ENCODE results near the gene TCEANC2.
"Not testable (repeated sequence)": the region's sequence is repeated elsewhere in the genome, so short reads cannot be mapped to it uniquely, and the experiment has no call there.

Gene TCEANC2

DNA sequence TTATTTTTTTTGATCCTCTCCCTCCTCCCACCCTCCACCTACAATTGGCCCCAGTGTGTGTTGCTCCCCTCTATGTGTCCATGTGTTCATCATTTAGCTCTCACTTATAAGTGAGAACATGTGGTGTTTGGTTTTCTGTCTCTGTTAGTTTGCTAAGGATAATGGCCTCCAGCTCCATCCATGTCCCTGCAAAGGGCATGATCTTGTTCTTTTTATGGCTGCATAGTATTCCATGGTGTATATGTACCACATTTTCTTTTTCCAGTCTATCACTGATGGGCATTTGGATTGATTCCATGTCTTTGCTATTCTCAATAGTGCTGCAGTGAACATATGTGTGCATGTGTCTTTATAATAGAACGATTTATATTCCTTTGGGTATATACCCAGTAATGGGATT lies 28.6 kb upstream of the TCEANC2 start:
- not testable (repeated sequence) for FAIRE-seq; DNase-seq (ENCODE audit: insufficient read length, low spot score)

DNA sequence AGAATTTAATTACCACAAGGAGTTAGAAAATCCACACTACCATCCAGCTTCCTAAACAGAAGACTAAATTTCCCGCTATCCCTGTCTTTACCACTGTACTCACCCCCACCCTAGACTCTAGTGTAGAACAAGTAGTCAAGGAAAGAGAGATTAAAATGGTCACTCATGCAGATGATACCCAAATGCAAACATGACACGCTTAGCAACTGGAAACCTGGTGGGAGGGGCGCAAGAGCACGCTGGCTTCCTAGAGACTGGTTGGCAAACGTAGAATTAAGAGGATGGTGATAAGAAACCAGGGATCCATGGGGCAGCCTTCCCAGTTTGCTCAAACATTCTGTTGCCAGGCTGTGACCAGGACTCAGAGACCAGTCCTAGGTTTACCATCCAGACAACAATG lies 25.6 kb upstream of the TCEANC2 start:
- FAIRE-seq (no peak), DNase-seq (ENCODE audit: insufficient read length, low spot score) (no peak)

DNA sequence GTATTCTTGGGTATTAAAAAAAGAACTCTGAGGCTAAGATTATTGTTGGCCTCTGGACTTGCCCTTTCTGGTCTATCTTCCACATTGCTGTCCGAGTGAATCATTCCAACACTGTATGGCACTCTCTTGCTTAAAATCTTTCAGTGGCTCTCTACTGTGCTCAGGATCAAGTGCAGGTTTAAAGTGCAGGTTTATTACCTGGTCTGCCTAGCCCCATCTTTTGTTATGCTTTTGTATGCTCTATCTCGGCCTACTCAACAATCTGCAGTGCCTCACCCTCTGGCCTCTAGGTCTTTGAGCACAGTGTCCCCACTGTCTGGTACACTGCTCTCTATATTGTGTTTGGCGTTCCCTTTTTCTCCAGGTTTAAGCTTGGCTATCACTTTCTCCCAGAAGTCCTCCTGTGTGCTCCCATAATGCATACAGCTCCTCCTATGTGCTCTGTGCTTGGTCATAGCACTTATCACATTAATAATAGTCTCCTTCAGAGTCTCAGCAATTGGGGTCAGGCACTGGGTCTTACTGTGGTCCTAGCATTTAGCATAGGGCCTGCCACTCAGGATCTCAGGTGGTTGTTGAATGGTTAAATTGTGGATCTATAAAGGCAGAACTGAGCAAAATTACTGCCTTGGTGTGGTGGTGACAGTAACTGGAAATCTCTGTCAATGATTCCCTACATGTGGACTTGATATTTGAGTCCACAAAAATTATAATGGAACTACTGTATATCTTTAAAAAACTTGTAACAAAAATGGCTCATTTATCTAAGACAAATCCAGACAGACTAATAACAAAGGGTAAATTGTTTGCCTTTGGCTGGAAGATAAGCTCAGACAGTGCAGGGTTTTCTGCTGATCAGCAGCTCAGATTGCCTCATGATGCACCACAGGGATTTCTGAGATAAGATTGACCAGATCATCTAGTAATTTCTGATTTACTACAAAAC lies 24.8 kb upstream of the TCEANC2 start:
- DNase-seq (ENCODE audit: insufficient read length, low spot score): no peak
- no peak for FAIRE-seq

DNA sequence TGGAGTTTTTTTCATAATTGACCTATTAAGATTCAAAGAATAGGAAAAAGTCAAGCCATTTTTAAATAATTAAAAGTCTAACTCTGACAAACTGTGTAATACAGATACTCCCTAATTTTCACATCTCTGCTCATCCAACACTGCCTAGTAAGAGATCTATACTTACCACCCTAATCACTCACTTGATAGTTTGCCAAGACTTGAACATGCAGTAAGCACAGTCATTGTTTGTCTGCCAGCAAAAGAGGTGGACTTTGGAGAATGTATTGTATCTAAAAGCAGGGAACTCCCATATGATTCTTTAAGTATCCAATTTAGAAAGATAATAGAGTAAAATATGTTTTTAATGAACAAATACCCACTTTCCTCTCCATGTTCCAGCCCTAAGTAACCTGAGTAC lies 15.9 kb upstream of the TCEANC2 start:
- no peak for FAIRE-seq

DNA sequence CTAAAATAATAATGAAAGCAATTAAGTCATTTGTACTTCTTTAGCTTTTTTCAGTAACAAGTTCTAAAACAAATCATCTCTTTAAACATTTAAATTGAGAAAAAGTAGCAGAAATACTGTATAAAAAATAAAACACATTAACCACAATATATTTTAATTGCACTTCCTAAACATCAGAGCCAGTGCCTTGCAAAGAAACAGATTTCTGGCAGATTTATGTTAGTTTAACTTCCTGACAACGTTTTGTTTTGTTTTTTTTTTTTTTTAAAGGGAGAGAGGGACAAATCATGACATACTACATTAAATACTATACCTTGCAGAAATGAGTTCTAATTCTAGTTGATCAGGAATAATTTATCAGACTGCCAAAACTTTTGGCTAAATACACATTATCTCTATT lies 11.6 kb upstream of the TCEANC2 start:
- DNase-seq (ENCODE audit: insufficient read length, low spot score) (no peak), FAIRE-seq (no peak)

More for the DNA sequence above, 15.9 kb upstream of the TCEANC2 start:
- DNase-seq (ENCODE audit: insufficient read length, low spot score): no peak

DNA sequence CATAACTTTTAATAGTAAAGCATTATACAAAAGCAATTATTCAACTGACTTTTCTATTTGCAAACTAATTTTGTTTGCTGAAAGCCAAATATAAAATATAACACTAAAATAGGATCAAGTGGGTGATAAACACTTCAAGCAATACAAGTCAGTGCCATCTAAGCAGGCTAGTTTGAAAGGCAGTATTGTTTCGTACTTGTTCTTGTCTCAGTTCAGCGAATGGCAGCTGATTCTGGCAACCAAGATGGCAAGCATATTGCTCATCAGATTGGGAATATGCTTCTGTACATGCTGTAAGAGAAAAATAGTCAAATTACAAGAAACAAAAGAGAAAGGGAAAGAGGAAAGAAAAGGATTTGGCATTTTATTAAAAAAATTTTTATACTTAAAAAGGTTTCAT lies 7.9 kb upstream of the TCEANC2 start:
- DNase-seq (ENCODE audit: insufficient read length, low spot score) (no peak), FAIRE-seq (no peak)

DNA sequence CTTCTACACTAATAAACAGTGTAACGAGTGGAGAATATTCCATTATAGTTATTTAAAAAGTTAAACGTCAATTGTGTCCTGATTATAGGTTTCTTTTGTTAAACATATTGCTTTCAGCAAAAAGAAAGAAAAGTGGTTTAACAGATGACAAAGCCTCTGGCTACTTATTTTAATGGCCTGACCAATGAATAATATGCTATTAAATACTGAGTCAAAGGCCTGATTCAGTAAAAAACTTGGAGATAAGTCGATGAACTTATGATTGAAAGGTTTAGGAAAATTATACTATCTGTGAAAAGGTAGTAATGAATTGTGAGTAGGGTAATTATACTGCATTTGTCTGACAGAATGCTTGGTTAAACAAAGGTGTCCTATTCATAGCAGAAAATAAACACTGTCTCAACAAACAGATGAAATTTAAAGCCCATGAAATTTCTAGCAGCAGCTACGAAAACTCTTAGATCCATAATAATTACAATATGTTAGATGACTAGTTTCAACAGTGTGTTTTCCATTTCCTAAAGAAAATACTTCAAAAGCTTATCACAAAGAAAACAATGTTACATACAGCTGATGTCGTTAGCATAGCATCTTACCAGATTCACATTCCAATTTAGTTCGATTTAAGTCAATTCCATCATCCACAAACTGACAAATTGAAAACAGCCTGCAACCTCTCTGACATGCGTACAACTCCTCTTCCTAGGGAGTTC lies 6.6 kb upstream of the TCEANC2 start:
- DNase-seq (ENCODE audit: insufficient read length, low spot score): no peak
- no peak for FAIRE-seq

DNA sequence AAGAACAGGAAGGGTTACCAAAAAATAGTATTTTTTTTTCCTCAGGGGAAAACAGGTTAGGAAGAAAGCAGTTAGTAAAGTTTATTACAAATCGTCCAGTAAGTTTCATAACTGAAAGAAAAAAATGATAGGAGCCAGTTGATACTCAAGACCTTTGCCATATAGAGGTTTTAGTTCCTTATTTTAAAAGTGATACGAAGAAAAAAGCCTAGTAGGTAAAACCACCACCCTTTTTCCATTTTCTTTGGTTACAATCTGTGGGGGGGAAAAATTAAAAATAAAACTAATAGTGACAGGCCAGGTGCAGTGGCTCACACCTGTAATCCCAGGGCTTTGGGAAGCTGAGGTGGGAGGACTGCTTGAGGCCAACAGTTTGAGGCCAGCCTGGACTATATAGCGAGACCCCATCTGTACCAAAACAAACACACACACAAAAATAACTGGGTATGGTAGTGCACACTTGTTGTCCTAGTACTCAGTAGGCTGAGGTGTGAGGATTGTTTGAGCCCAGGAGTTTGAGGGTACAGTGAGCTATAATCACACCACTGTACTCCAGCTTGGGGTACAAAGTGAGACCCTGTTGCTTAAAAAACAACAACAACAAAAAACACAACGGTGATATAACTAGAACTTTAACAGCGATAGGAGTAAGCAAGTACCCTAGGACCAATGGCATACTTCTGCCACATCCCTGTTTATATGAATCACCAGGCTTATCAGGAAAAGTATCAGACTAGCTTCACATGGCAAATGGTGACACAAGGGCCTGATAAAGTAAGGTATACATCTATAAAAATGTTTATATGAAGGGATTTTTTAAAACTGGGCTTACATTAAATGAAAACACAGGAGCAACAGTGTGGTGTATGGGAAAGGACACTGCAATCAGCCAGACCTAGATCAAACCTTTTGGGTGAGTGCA lies 5.8 kb upstream of the TCEANC2 start:
- DNase-seq (ENCODE audit: insufficient read length, low spot score) (no peak), FAIRE-seq (no peak)

DNA sequence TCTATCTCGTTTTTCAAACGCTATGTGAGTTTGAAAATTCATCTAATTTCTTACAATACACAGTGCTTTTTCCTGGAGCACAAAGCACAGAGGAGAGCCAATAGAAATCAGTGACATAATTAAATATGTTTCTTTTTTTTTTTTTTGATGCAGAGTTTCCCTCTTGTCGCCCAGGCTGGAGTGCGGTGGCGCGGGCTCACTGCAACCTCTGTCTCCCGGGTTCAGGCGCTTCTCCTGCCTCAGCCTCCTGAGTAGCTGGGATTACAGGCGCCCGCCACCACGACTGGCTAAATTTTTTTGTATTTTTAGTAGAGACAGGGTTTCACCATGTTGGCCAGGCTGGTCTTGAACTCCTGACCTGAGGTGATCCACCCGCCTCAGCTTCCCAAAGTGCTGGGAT lies 3.0 kb upstream of the TCEANC2 start:
- FAIRE-seq; DNase-seq (ENCODE audit: insufficient read length, low spot score): not testable (repeated sequence)

DNA sequence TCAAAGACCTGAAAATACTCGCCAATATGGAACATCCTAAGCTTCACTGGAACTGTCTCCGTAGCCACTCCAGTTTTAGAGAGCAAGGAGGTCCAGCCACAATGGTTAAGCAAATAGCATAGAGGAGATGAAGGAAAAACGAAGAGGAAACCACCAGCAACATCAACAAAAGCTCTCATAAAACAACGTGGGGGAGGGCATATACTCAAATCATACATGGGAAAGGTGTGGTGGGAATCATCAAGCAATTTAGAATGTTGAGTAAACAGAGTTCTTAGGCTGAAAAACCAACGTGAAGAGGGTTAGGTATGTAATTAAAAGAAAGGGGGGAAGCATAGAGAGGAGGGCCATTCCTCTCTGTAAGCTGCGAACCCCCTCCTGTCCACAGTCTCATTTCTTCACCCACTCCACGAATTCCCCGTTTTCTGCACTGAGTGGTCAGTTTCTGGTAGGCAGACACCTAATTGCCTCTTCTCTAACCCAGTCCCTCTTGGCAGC lies 1.4 kb upstream of the TCEANC2 start:
- no peak for FAIRE-seq
- DNase-seq (ENCODE audit: insufficient read length, low spot score): peak; percentile 3

DNA sequence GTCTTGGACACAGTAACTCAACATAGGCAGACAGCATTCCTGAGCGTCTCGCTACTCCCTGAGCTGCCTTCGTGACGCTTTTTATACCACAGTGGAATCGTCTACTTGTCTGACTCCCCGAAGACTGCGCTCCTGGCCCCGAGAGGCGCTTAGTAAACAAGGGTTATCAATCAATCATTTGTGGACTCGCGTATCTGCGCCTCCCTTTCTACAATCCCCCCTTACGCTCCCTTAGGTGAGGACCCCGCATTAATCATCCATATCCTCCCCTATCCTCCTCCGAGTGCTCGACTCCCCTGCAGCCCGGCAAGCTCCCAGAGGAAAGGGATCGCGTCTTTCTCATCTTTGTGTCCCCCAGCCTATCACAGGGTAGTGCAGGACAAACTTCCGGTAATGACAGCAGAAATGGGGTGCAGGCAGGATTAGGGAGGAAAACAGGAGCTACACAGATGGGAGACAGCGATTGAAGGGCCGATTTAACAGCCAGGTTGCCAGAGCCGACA lies 926 bp upstream of the TCEANC2 start:
- DNase-seq (ENCODE audit: insufficient read length, low spot score) (peak; percentile 42), FAIRE-seq (no peak)

DNA sequence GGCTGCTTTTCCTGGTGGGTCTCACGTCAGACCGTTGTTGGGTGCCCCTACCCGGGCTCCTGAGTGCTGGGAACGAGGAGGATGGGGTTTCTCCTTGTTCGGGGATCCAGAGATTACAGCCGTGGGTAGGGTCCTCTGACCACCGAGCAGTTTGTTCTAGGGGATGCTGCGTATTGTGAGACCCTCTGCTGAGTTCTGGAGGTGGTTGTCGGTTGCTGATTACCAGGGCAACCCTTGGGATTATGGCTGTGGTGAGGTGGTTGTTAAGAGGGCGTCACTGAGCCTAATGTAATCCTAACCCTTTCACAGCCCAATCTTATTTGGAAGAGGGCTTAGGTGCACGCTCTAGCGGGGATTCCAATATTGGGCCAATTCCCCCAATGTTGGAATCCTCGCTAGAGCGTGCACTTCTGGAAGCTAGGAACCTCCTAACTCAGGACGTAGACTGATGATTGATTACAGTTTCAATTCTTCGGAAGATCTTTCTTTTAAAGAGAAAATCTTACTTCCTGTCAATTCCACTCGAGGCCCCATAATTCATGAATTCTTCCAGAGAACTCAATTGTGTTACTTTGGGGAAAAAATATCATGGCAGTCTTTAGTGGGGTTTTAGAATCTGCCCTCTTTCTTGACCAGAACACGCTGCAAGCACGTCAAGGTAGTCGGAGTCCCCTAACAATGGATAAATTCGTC lies 483 bp downstream of the TCEANC2 start:
- FAIRE-seq (no peak), DNase-seq (ENCODE audit: insufficient read length, low spot score) (peak; percentile 2)

DNA sequence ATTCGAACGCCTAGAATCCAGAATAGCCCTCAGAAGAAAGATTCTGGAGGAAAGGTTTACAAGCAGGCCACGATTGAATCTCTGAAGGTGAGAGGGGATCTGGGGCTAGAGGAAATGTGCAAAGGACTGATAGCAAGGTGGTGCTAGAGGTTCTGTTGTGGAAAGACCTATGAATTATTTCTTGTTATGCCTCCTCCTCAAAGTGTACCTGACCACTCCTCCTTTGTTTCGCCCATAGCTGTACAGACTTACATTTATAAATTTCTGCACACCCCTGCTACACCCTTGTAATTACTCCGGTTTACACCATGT lies 986 bp downstream of the TCEANC2 start:
- DNase-seq (ENCODE audit: insufficient read length, low spot score) (peak; percentile 3), FAIRE-seq (no peak)

DNA sequence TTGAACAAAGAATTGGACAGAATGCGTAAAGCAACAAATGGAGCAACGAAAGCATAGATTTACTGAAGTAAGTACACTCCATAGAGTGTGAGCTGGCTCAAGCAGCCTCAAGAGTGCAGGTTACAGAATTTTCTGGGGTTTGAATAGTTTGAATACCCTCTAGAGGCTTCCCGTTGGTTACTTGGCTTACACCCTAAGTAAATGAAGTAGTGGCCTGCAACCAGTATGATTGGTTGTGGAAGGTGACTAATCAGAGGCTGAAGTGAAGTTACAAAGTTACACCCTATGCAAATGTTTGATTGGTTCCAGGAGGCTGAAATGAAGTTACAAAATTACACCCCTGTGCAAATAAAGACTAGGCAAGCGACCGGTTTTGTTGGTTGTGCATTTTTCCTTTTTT lies 10.9 kb downstream of the TCEANC2 start:
- FAIRE-seq (no peak), DNase-seq (ENCODE audit: insufficient read length, low spot score) (no peak)

DNA sequence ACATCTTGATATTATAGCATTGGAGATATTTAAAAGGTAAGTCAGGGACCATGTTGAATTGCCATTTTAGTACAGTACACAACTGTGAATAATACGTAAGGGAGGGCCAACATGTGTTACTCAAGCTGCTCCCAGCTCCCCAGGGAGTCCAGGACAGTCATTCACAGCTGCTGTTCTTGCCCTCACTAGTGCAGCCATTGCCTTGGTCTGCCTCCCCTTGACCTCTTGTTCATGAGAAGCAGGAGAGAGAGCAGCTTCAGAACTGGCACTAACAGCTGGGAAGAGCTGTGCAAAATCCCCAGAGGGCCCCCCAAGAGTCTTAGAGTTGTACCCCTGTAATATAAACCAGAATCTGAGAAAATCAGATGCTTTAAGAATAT lies 16.4 kb downstream of the TCEANC2 start:
- DNase-seq (ENCODE audit: insufficient read length, low spot score) (no peak), FAIRE-seq (no peak)

DNA sequence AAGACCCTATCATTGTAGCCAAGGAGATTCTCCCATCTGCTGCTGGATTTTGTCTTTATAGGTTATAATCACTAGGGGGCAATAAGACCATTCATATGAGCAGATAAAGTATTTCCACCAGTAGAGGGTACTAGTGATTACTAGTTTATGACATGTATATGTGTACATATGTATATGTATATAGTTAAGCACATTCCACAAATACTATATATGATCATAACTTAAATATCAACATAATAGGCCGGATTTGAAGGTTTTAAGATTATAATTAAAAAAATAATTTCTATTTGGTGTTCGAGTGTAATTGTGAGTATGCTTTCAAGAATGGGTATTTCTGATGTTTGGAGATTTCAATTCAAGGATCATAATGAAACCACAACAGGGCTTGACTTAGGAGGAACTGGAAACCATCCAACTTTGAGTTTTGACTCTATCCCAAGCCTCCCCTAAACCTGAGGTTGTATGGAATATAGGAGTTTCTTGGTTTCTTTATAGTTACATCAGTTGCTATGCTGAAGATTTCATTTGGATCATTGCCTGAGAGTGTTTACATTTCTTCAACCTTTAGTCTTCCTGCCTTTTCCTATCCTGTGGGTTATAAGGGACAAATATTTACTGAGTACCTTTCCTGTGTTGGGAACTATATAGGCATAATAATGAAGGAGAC lies 16.9 kb downstream of the TCEANC2 start:
- FAIRE-seq: peak; percentile 73
- peak; percentile 63 for DNase-seq (ENCODE audit: insufficient read length, low spot score)

DNA sequence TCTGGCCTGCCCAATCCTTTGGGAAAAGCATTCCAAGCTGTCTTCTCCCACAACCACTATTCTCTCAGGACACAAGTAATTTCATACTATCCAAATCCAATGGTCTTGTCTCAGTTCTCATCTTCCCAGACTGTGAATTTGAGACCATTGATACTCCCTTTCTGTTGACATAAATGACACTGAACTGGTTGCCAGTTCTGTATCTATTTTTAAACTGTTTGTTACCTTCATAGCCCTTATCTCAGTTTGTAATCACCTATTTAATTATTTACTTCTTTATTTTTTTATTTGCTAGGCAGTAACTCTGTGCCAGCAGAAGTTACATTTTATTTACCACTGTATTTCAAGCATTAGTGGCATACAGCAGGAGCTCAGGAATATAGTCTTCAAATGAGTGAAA lies 24.0 kb downstream of the TCEANC2 start:
- FAIRE-seq (no peak), DNase-seq (ENCODE audit: insufficient read length, low spot score) (no peak)

DNA sequence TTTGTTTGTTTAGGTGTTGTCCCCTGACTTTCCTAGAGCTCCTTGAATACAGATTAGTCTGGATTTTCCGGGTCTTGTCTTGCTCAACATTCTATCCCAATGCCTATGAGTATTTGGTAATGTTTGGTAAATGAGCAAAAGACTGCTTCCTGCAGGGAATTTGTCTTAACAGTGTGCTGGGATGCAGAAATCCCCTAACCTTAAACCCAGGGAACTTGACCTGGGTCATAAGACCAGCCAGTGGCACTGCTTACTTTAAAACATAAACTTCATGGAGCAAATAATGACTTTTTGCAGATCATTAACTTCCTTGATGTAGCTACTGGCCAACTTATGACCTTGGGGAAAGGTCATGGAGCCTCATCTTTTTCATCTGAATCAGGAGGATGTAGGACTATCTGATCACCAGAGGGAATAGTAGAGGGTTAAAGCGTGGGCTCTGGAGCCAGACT lies 27.2 kb downstream of the TCEANC2 start:
- no peak for DNase-seq (ENCODE audit: insufficient read length, low spot score)
- no peak for FAIRE-seq

Measured in HTR-8/SVneo (cell line).